Body of pancreas (tissue), 4 donors: ENCODE results near the gene PCCA. TPM values are rescaled to one million over a fixed set of nuclear protein-coding genes. Genes with fewer than 3 reads are reported as not detected.

Source experiments
- ATAC-seq: fragments of 150-250 bp; one replicate; pipeline ENCODE4 v1.9.1; 2016
- DNase-seq, 4 donors: peaks; one replicate each; pipeline ENCODE4 v3.0.0-alpha.2; 2019
- H3K27ac ChIP-seq, 4 donors: fragments of 200-600 bp; sonication (generic); 1 replicate in 3 of 4; 2 replicates in 1 of 4; pipeline versions ENCODE4 v1.5.1 to v1.6.1; 2016 to 2019; ENCODE audit warnings: mild to moderate bottlenecking in 1 of 4, mixed read lengths in 1 of 4, moderate library complexity in 1 of 4
- H3K27me3 ChIP-seq, 2 donors: fragments of 200-600 bp; sonication (generic); one replicate each; pipeline ENCODE4 v1.6.0; 2016; ENCODE audit warnings: mild to moderate bottlenecking in 1 of 2
- H3K36me3 ChIP-seq, 2 donors: fragments of 200-600 bp; sonication (generic); replicated peaks in 1 of 2; 2 replicates each; pipeline ENCODE4 v1.5.1; 2016; ENCODE audit warnings: low read depth in 2 of 2; ENCODE audit not compliant: insufficient read depth in 1 of 2
- H3K4me1 ChIP-seq: fragments of 200-600 bp; sonication (generic); one replicate; pipeline ENCODE4 v1.6.0; 2016
- H3K4me3 ChIP-seq, 2 donors: fragments of 200-600 bp; sonication (generic); 1 replicate in 1 of 2; 2 replicates in 1 of 2; pipeline ENCODE4 v1.5.1; 2016 to 2019
- H3K9me3 ChIP-seq, 3 donors: fragments of 200-600 bp; sonication (generic); 1 replicate in 2 of 3; 2 replicates in 1 of 3; pipeline ENCODE4 v1.5.1; 2016
- CTCF ChIP-seq, 7 experiments: fragments of 450-650 bp in 4 of 7; fragments of 200-600 bp in 3 of 7; sonication (generic) in 3 of 7; IDR thresholded peaks; one replicate each; pipeline ENCODE4 v1.5.1; 2016 to 2019; ENCODE audit warnings: antibody characterized with exemption in 7 of 7
- POLR2A ChIP-seq, 3 donors: fragments of 450-650 bp; IDR thresholded peaks; one replicate each; pipeline ENCODE4 v1.6.1; 2016; ENCODE audit warnings: antibody characterized with exemption in 3 of 3, mild to moderate bottlenecking in 2 of 3
- WGBS, 2 donors: methylation state at CpG; one replicate each; pipeline ENCODE4 v1.1.5; 2017; 5-methylcytosine and 5-hydroxymethylcytosine counted together
- intact Hi-C: fragments of 100-400 bp; cut with DNase I; formaldehyde crosslinking; loops from one replicate; pipeline ENCODE4 v1.15.1; 2023
- total RNA-seq, 2 donors: library from RNA; depleted of rRNA; stranded (reverse); fragments of >200 nt; gene quantifications; one replicate each; pipeline ENCODE4 v1.1.0, GENCODE V29; 2016

The PCCA gene
- total RNA-seq, 2 donors from 2014 or later, result 45.2 to 46.2 TPM

GRCh38 chr13:100175078-100175802, 86.3 kb downstream of the PCCA start:
- ATAC-seq (no peak), DNase-seq (no peak)
- H3K4me3 ChIP-seq, result no peak overlapping the region
- no peaks in the 10 kb centered on the region for H3K9me3 ChIP-seq
- intact Hi-C loops, result no loop called here
- no peak for TF ChIP-seq POLR2A (IDR thresholded peaks at IDR 0.05)
- no peak for TF ChIP-seq CTCF (IDR thresholded peaks at IDR 0.05)
- H3K4me1 ChIP-seq, result peaks cover 9% of the 10 kb centered on the region
- H3K27me3 ChIP-seq, result no peaks in the 10 kb centered on the region
- WGBS, 2 donors, result 76 to 86% methylated on average over 2 of the region's 2 CpGs
- H3K27ac ChIP-seq, result no peak overlapping the region
- H3K36me3 ChIP-seq, result no peaks in the 10 kb centered on the region

GRCh38 chr13:100175803-100176182, 86.9 kb downstream of the PCCA start:
- H3K36me3 ChIP-seq, result no peaks in the 10 kb centered on the region
- DNase-seq (no peak), ATAC-seq (no peak)
- TF ChIP-seq CTCF (IDR thresholded peaks at IDR 0.05) (no peak), POLR2A (IDR thresholded peaks at IDR 0.05) (no peak)
- no peaks in the 10 kb centered on the region for H3K9me3 ChIP-seq
- H3K4me3 ChIP-seq, result no peak overlapping the region
- no peak overlapping the region for H3K27ac ChIP-seq
- no peaks in the 10 kb centered on the region for H3K27me3 ChIP-seq
- H3K4me1 ChIP-seq, result peaks cover 9% of the 10 kb centered on the region
- 78 to 89% methylated on average over 5 of the region's 5 CpGs for WGBS, 2 donors
- intact Hi-C loops, result no loop called here

GRCh38 chr13:100176801-100177400, 88.0 kb downstream of the PCCA start:
- H3K27me3 ChIP-seq, result no peaks in the 10 kb centered on the region
- H3K36me3 ChIP-seq, result no peaks in the 10 kb centered on the region
- H3K4me1 ChIP-seq, result peaks cover 9% of the 10 kb centered on the region
- H3K27ac ChIP-seq, result no peak overlapping the region
- WGBS, 2 donors, result 20% methylated on average over 2 of the region's 2 CpGs
- TF ChIP-seq POLR2A (IDR thresholded peaks at IDR 0.05) (no peak), CTCF (IDR thresholded peaks at IDR 0.05) (no peak)
- no peaks in the 10 kb centered on the region for H3K9me3 ChIP-seq
- intact Hi-C loops, result no loop called here
- DNase-seq, result no peak
- no peak overlapping the region for H3K4me3 ChIP-seq
- no peak for ATAC-seq

GRCh38 chr13:100178309-100178708, 89.4 kb downstream of the PCCA start:
- intact Hi-C loops, result no loop called here
- 100% methylated on average over 2 of the region's 2 CpGs for WGBS, 2 donors
- Histone ChIP-seq H3K27ac (no peak overlapping the region), H3K4me3 (no peak overlapping the region), H3K4me1 (peaks cover 21% of the 10 kb centered on the region), H3K27me3 (no peaks in the 10 kb centered on the region), H3K36me3 (no peaks in the 10 kb centered on the region), H3K9me3 (no peaks in the 10 kb centered on the region)
- ATAC-seq, result no peak
- DNase-seq, result no peak
- no peak for TF ChIP-seq CTCF (IDR thresholded peaks at IDR 0.05)
- TF ChIP-seq POLR2A (IDR thresholded peaks at IDR 0.05), result no peak

GRCh38 chr13:100179276-100179675, 90.4 kb downstream of the PCCA start:
- no peak for TF ChIP-seq POLR2A (IDR thresholded peaks at IDR 0.05)
- ATAC-seq (no peak), DNase-seq (no peak)
- no peaks in the 10 kb centered on the region for H3K9me3 ChIP-seq
- intact Hi-C loops, result no loop called here
- 78 to 82% methylated on average over 3 of the region's 3 CpGs for WGBS, 2 donors
- H3K36me3 ChIP-seq, result no peaks in the 10 kb centered on the region
- no peaks in the 10 kb centered on the region for H3K27me3 ChIP-seq
- no peak overlapping the region for H3K4me3 ChIP-seq
- no peak overlapping the region for H3K27ac ChIP-seq
- H3K4me1 ChIP-seq, result peaks cover 22% of the 10 kb centered on the region
